Prostate gland (tissue), 2 donors: Measurements from ENCODE around the gene SMARCA5.

Experiments
- CTCF ChIP-seq, 4 experiments: fragments of 200-600 bp in 2 of 4; fragments of 450-650 bp in 2 of 4; sonication (generic) in 2 of 4; IDR thresholded peaks; 1 replicate in 3 of 4; 2 replicates in 1 of 4; pipeline ENCODE4 v1.5.1; 2016 to 2019; ENCODE audit warnings: antibody characterized with exemption in 4 of 4, mild to moderate bottlenecking in 2 of 4, moderate library complexity in 2 of 4
- POLR2AphosphoS5 ChIP-seq: sonication (generic); formaldehyde crosslinking; IDR thresholded peaks from one replicate; pipeline ENCODE4 v1.6.1; 2017; ENCODE audit warnings: antibody characterized with exemption

GRCh38 chr4:143531788-143532491 lies 18.4 kb downstream of the SMARCA5 start:
- TF ChIP-seq CTCF (IDR thresholded peaks at IDR 0.05): no peak
- TF ChIP-seq POLR2AphosphoS5: no peak
